SU-DHL-6 (cell line): ENCODE measurements around the gene FAM43A.

Experiments used
- H2AFZ ChIP-seq: fragments of 200-600 bp; sonication (generic); 2 replicates; pipeline ENCODE4 v1.6.1; 2014; ENCODE audit warnings: low read depth, mild to moderate bottlenecking, moderate library complexity, mixed read lengths, antibody characterized with exemption, low read length; ENCODE audit not compliant: severe bottlenecking
- H3F3A ChIP-seq: fragments of 200-600 bp; shearing (Covaris generic); 2 replicates; pipeline ENCODE4 v1.6.0; 2016; ENCODE audit warnings: antibody characterized with exemption, mild to moderate bottlenecking; ENCODE audit not compliant: insufficient read depth
- H3K27ac ChIP-seq: fragments of 200-600 bp; sonication (generic); 2 replicates; pipeline ENCODE4 v1.5.1; 2016; ENCODE audit warnings: low read depth, mild to moderate bottlenecking, low read length, moderate library complexity, mixed read lengths
- H3K27me3 ChIP-seq: fragments of 200-600 bp; sonication (generic), shearing (Covaris generic); 2 replicates; pipeline ENCODE4 v1.6.0; 2014; ENCODE audit warnings: mild to moderate bottlenecking, low read length
- H3K36me3 ChIP-seq: fragments of 200-600 bp; sonication (generic); 2 replicates; pipeline ENCODE4 v1.6.1; 2014; ENCODE audit warnings: mild to moderate bottlenecking, low read length, mixed read lengths
- H3K4me2 ChIP-seq: fragments of 300-600, 200-600 bp; shearing (Covaris generic), sonication (generic); 2 replicates; pipeline ENCODE4 v1.6.0; 2014; ENCODE audit warnings: low read length, low read depth, mild to moderate bottlenecking; ENCODE audit not compliant: poor library complexity, severe bottlenecking
- H3K4me3 ChIP-seq: fragments of 200-600 bp; sonication (generic); 2 replicates; pipeline ENCODE4 v1.5.1; 2014; ENCODE audit warnings: antibody characterized with exemption, low read length, mild to moderate bottlenecking, mixed read lengths; ENCODE audit not compliant: insufficient read depth, poor library complexity, severe bottlenecking
- H3K79me2 ChIP-seq: fragments of 200-600 bp; sonication (generic); 2 replicates; pipeline ENCODE4 v1.6.1; 2014; ENCODE audit warnings: mild to moderate bottlenecking, low read length, moderate library complexity; ENCODE audit not compliant: insufficient read depth
- H3K9ac ChIP-seq: fragments of 200-600 bp; sonication (generic); 2 replicates; pipeline ENCODE4 v1.7.0; 2014; ENCODE audit warnings: mild to moderate bottlenecking, low read length
- H3K9me2 ChIP-seq: fragments of 200-600 bp; sonication (generic); replicated peaks from 2 replicates; pipeline ENCODE4 v1.6.1; 2014; ENCODE audit warnings: low read length; ENCODE audit not compliant: insufficient read depth
- H3K9me3 ChIP-seq: fragments of 200-600 bp; sonication (generic); 2 replicates; pipeline ENCODE4 v1.6.1; 2014; ENCODE audit warnings: low read length, mixed read lengths; ENCODE audit not compliant: insufficient read depth
- H4K20me1 ChIP-seq: fragments of 200-600 bp; sonication (generic); 2 replicates; pipeline ENCODE4 v1.6.1; 2014; ENCODE audit warnings: low read depth, mild to moderate bottlenecking, antibody characterized with exemption, low read length, moderate library complexity, mixed read lengths
- CTCF ChIP-seq: fragments of 200-600 bp; sonication (generic); IDR thresholded peaks from one replicate; pipeline ENCODE4 v1.5.1; 2017; ENCODE audit warnings: antibody characterized with exemption, mild to moderate bottlenecking, low read length, moderate library complexity; ENCODE audit not compliant: insufficient read depth, poor library complexity, severe bottlenecking
- EZH2phosphoT487 ChIP-seq: fragments of 200-600 bp; sonication (generic), shearing (Covaris generic); conservative IDR thresholded peaks from 2 replicates; pipeline ENCODE4 v1.6.1; 2018; ENCODE audit warnings: mild to moderate bottlenecking, antibody characterized with exemption, low read length, moderate library complexity, mixed read lengths

FAM43A gene

GRCh38 chr3:194680888-194681615 lies 4.6 kb upstream of the FAM43A start:
- H3K9me3 ChIP-seq: no peaks in the 10 kb centered on the region
- H3K27me3 ChIP-seq: no peaks in the 10 kb centered on the region
- H3K4me3 ChIP-seq: no peak overlapping the region
- no peaks in the 10 kb centered on the region for H3F3A ChIP-seq
- no peak overlapping the region for H3K9ac ChIP-seq
- H3K9me2 ChIP-seq: no peaks in the 10 kb centered on the region
- H3K36me3 ChIP-seq: no peaks in the 10 kb centered on the region
- H3K27ac ChIP-seq: no peak overlapping the region
- H2AFZ ChIP-seq: no peak overlapping the region
- H3K4me2 ChIP-seq: no peak overlapping the region
- no peaks in the 10 kb centered on the region for H4K20me1 ChIP-seq
- no peak for TF ChIP-seq EZH2phosphoT487
- TF ChIP-seq CTCF: no peak
- no peaks in the 10 kb centered on the region for H3K79me2 ChIP-seq

GRCh38 chr3:194682189-194682693 lies 3.4 kb upstream of the FAM43A start:
- TF ChIP-seq CTCF (no peak), EZH2phosphoT487 (no peak)
- no peak overlapping the region for H3K4me3 ChIP-seq
- no peaks in the 10 kb centered on the region for H3F3A ChIP-seq
- no peak overlapping the region for H3K9ac ChIP-seq
- H2AFZ ChIP-seq: no peak overlapping the region
- no peaks in the 10 kb centered on the region for H3K27me3 ChIP-seq
- no peak overlapping the region for H3K27ac ChIP-seq
- no peaks in the 10 kb centered on the region for H3K79me2 ChIP-seq
- H3K4me2 ChIP-seq: no peak overlapping the region
- no peaks in the 10 kb centered on the region for H3K9me2 ChIP-seq
- no peaks in the 10 kb centered on the region for H3K9me3 ChIP-seq
- H3K36me3 ChIP-seq: no peaks in the 10 kb centered on the region
- no peaks in the 10 kb centered on the region for H4K20me1 ChIP-seq

- no peak overlapping the region for H3K4me3 ChIP-seq
- H3K36me3 ChIP-seq: no peaks in the 10 kb centered on the region
- no peaks in the 10 kb centered on the region for H3K9me2 ChIP-seq
- no peak overlapping the region for H3K4me2 ChIP-seq
- no peak overlapping the region for H3K27ac ChIP-seq
- H4K20me1 ChIP-seq: no peaks in the 10 kb centered on the region
- no peaks in the 10 kb centered on the region for H3K27me3 ChIP-seq
- no peak overlapping the region for H3K9ac ChIP-seq
- no peaks in the 10 kb centered on the region for H3F3A ChIP-seq
- no peak overlapping the region for H2AFZ ChIP-seq
- no peaks in the 10 kb centered on the region for H3K9me3 ChIP-seq
- no peaks in the 10 kb centered on the region for H3K79me2 ChIP-seq
- TF ChIP-seq CTCF: peak; percentile 81
- no peak for TF ChIP-seq EZH2phosphoT487
These were observed 2.9 kb upstream of the FAM43A start for GRCh38 chr3:194682694-194683310.
